ENCODE measurements around the gene IL16.

Gene IL16

GRCh38 chr15:81171286-81171685 is 25.4 kb upstream of the IL16 start:
- no peak overlapping the region for H3K4me3 ChIP-seq (ENCODE audit: low read depth, low read length)
- no peak for DNase-seq (ENCODE audit: low read depth)
- in situ Hi-C loops (cut with HindIII; ENCODE audit: low sequenced_read_pairs): loop anchor here (10.0 kb wide), 1 partner anchor 94 kb away; no protein-coding TSS in a partner anchor
- TF ChIP-seq CTCF (IDR thresholded peaks at IDR 0.05; ENCODE audit: low read depth, low read length, missing control alignments): no peak

GRCh38 chr15:81174125-81174791 is 22.4 kb upstream of the IL16 start:
- DNase-seq (ENCODE audit: low read depth): no peak
- H3K4me3 ChIP-seq (ENCODE audit: low read depth, low read length): no peak overlapping the region
- in situ Hi-C loops (cut with HindIII; ENCODE audit: low sequenced_read_pairs): loop anchor here (10.0 kb wide), 1 partner anchor 91 kb away; no protein-coding TSS in a partner anchor
- no peak for TF ChIP-seq CTCF (IDR thresholded peaks at IDR 0.05; ENCODE audit: low read depth, low read length, missing control alignments)

- TF ChIP-seq CTCF (IDR thresholded peaks at IDR 0.05; ENCODE audit: low read depth, low read length, missing control alignments): no peak
- no peak for DNase-seq (ENCODE audit: low read depth)
- H3K4me3 ChIP-seq (ENCODE audit: low read depth, low read length): no peak overlapping the region
- in situ Hi-C loops (cut with HindIII; ENCODE audit: low sequenced_read_pairs): loop anchor here (5.0 to 10.0 kb wide), 2 partner anchors 67 to 90 kb away; no protein-coding TSS in a partner anchor
These were observed 21.8 kb upstream of the IL16 start for GRCh38 chr15:81174792-81175327.

GRCh38 chr15:81175496-81175895 is 21.2 kb upstream of the IL16 start:
- no peak for TF ChIP-seq CTCF (IDR thresholded peaks at IDR 0.05; ENCODE audit: low read depth, low read length, missing control alignments)
- in situ Hi-C loops (cut with HindIII; ENCODE audit: low sequenced_read_pairs): loop anchor here (5.0 to 10.0 kb wide), 2 partner anchors 67 to 89 kb away; no protein-coding TSS in a partner anchor
- no peak overlapping the region for H3K4me3 ChIP-seq (ENCODE audit: low read depth, low read length)
- DNase-seq (ENCODE audit: low read depth): no peak

GRCh38 chr15:81176291-81176893 is 20.3 kb upstream of the IL16 start:
- no peak for TF ChIP-seq CTCF (IDR thresholded peaks at IDR 0.05; ENCODE audit: low read depth, low read length, missing control alignments)
- no peak for DNase-seq (ENCODE audit: low read depth)
- in situ Hi-C loops (cut with HindIII; ENCODE audit: low sequenced_read_pairs): loop anchor here (5.0 to 10.0 kb wide), 2 partner anchors 66 to 88 kb away; no protein-coding TSS in a partner anchor
- H3K4me3 ChIP-seq (ENCODE audit: low read depth, low read length): no peak overlapping the region

- in situ Hi-C loops (cut with HindIII; ENCODE audit: low sequenced_read_pairs): loop anchor here (5.0 to 10.0 kb wide), 2 partner anchors 64 to 86 kb away; no protein-coding TSS in a partner anchor
- TF ChIP-seq CTCF (IDR thresholded peaks at IDR 0.05; ENCODE audit: low read depth, low read length, missing control alignments): no peak
- no peak overlapping the region for H3K4me3 ChIP-seq (ENCODE audit: low read depth, low read length)
- no peak for DNase-seq (ENCODE audit: low read depth)
These were observed 18.3 kb upstream of the IL16 start for GRCh38 chr15:81178365-81178764.

Data from astrocyte of the cerebellum (primary cell).